Stimulated activated memory B cell treated with anti-CD40 and anti-IgM and Interleukin-4, amounts not matched to agents 10 μg/mL and 1 μg/mL and 100 μg/mL, for 72 hours (primary cell): ENCODE results near the gene ELL.

Experiments used
- ATAC-seq: fragments of 150-1000 bp; cut with Tn5 transposase; 2 replicates; pipeline ENCODE4 v1.10.0; 2021
- H3K27ac Mint-ChIP-seq: one replicate; pipeline ENCODE4 v1.8.0; 2022; ENCODE audit warnings: mild to moderate bottlenecking, mixed read lengths
- H3K27me3 Mint-ChIP-seq: one replicate; pipeline ENCODE4 v1.8.0; 2022; ENCODE audit warnings: mixed read lengths
- H3K36me3 Mint-ChIP-seq: one replicate; pipeline ENCODE4 v1.8.0; 2022; ENCODE audit warnings: mixed read lengths
- H3K4me1 Mint-ChIP-seq: one replicate; pipeline ENCODE4 v1.8.0; 2022; ENCODE audit warnings: mixed read lengths
- H3K4me3 Mint-ChIP-seq: one replicate; pipeline ENCODE4 v1.8.0; 2022; ENCODE audit warnings: mild to moderate bottlenecking, moderate library complexity, mixed read lengths
- H3K9me3 Mint-ChIP-seq: one replicate; pipeline ENCODE4 v1.8.0; 2022; ENCODE audit warnings: mixed read lengths

The ELL gene

GRCh38 chr19:18392926-18393325, 128.9 kb downstream of the ELL start:
- Mint-ChIP-seq H3K27me3 (peaks cover 8% of the 10 kb centered on the region), H3K4me1 (peaks cover 47% of the 10 kb centered on the region), H3K36me3 (peaks cover 14% of the 10 kb centered on the region), H3K27ac (no peak overlapping the region), H3K9me3 (peaks cover 2% of the 10 kb centered on the region), H3K4me3 (no peak overlapping the region)
- ATAC-seq, result no peak
